IPS-15b (cell line): Measurements from ENCODE around the gene PGAP1.

Source experiments
- H3K27me3 ChIP-seq: one replicate; pipeline ENCODE4 v1.6.1; 2013; ENCODE audit warnings: low read length; ENCODE audit not compliant: control insufficient read depth, insufficient read depth
- H3K36me3 ChIP-seq: one replicate; pipeline ENCODE4 v1.6.1; 2013; ENCODE audit warnings: low read length; ENCODE audit not compliant: control insufficient read depth, insufficient read depth
- H3K4me1 ChIP-seq: one replicate; pipeline ENCODE4 v1.6.1; 2013; ENCODE audit warnings: mild to moderate bottlenecking, low read length; ENCODE audit not compliant: control insufficient read depth, insufficient read depth
- H3K4me3 ChIP-seq: one replicate; pipeline ENCODE4 v1.5.1; 2013; ENCODE audit warnings: low read depth, low read length
- H3K9ac ChIP-seq: one replicate; pipeline ENCODE4 v1.6.1; 2013; ENCODE audit warnings: low read depth, mild to moderate bottlenecking, low read length
- H3K9me3 ChIP-seq: one replicate; pipeline ENCODE4 v1.6.1; 2013; ENCODE audit warnings: mild to moderate bottlenecking, low read length; ENCODE audit not compliant: control insufficient read depth, insufficient read depth

PGAP1 gene

GRCh38 chr2:196941398-196942078, 15.0 kb upstream of the PGAP1 start:
- H3K4me3 ChIP-seq: no peak overlapping the region
- H3K9me3 ChIP-seq: no peaks in the 10 kb centered on the region
- H3K4me1 ChIP-seq: no peaks in the 10 kb centered on the region
- H3K36me3 ChIP-seq: no peaks in the 10 kb centered on the region
- H3K9ac ChIP-seq: no peak overlapping the region
- H3K27me3 ChIP-seq: no peaks in the 10 kb centered on the region

- Histone ChIP-seq H3K9me3 (no peaks in the 10 kb centered on the region), H3K9ac (no peak overlapping the region), H3K27me3 (no peaks in the 10 kb centered on the region), H3K4me1 (no peaks in the 10 kb centered on the region), H3K4me3 (no peak overlapping the region), H3K36me3 (no peaks in the 10 kb centered on the region)
Measured at GRCh38 chr2:196939371-196939770, 12.9 kb upstream of the PGAP1 start.

- no peaks in the 10 kb centered on the region for H3K36me3 ChIP-seq
- H3K4me1 ChIP-seq: no peaks in the 10 kb centered on the region
- H3K27me3 ChIP-seq: no peaks in the 10 kb centered on the region
- no peaks in the 10 kb centered on the region for H3K9me3 ChIP-seq
- H3K4me3 ChIP-seq: no peak overlapping the region
- no peak overlapping the region for H3K9ac ChIP-seq
Measured at GRCh38 chr2:196935432-196935831, 8.9 kb upstream of the PGAP1 start.

GRCh38 chr2:196934672-196935071, 8.2 kb upstream of the PGAP1 start:
- Histone ChIP-seq H3K4me1 (no peaks in the 10 kb centered on the region), H3K27me3 (no peaks in the 10 kb centered on the region), H3K9ac (no peak overlapping the region), H3K9me3 (no peaks in the 10 kb centered on the region), H3K36me3 (no peaks in the 10 kb centered on the region), H3K4me3 (no peak overlapping the region)

GRCh38 chr2:196931555-196931954, 5.0 kb upstream of the PGAP1 start:
- peaks cover 2% of the 10 kb centered on the region for H3K36me3 ChIP-seq
- peaks cover 8% of the 10 kb centered on the region for H3K27me3 ChIP-seq
- H3K9ac ChIP-seq: no peak overlapping the region

GRCh38 chr2:196927376-196928225, 1.1 kb upstream of the PGAP1 start:
- Histone ChIP-seq H3K9me3 (no peaks in the 10 kb centered on the region), H3K4me1 (peaks cover 6% of the 10 kb centered on the region), H3K4me3 (peak overlapping the region; percentile 77), H3K27me3 (peaks cover 8% of the 10 kb centered on the region), H3K36me3 (peaks cover 2% of the 10 kb centered on the region), H3K9ac (no peak overlapping the region)

More at GRCh38 chr2:196931555-196931954, 5.0 kb upstream of the PGAP1 start:
- Histone ChIP-seq H3K4me3 (no peak overlapping the region), H3K9me3 (no peaks in the 10 kb centered on the region), H3K4me1 (peaks cover 6% of the 10 kb centered on the region)

- Histone ChIP-seq H3K27me3 (peaks cover 8% of the 10 kb centered on the region), H3K36me3 (peaks cover 2% of the 10 kb centered on the region), H3K9me3 (no peaks in the 10 kb centered on the region), H3K4me3 (peak overlapping the region; percentile 77), H3K9ac (peak overlapping the region; percentile 74), H3K4me1 (peaks cover 6% of the 10 kb centered on the region)
Measured at GRCh38 chr2:196925768-196926561, 542 bp downstream of the PGAP1 start.

GRCh38 chr2:196925051-196925767, 1.3 kb downstream of the PGAP1 start:
- Histone ChIP-seq H3K9ac (no peak overlapping the region), H3K4me3 (peak overlapping the region; percentile 77), H3K4me1 (peaks cover 6% of the 10 kb centered on the region), H3K9me3 (no peaks in the 10 kb centered on the region), H3K27me3 (peaks cover 8% of the 10 kb centered on the region), H3K36me3 (peaks cover 2% of the 10 kb centered on the region)

GRCh38 chr2:196924051-196924450, 2.5 kb downstream of the PGAP1 start:
- no peak overlapping the region for H3K9ac ChIP-seq
- peaks cover 2% of the 10 kb centered on the region for H3K36me3 ChIP-seq
- H3K9me3 ChIP-seq: no peaks in the 10 kb centered on the region
- peaks cover 6% of the 10 kb centered on the region for H3K4me1 ChIP-seq
- peaks cover 8% of the 10 kb centered on the region for H3K27me3 ChIP-seq
- no peak overlapping the region for H3K4me3 ChIP-seq

GRCh38 chr2:196918927-196919326, 7.6 kb downstream of the PGAP1 start:
- no peak overlapping the region for H3K4me3 ChIP-seq
- no peaks in the 10 kb centered on the region for H3K9me3 ChIP-seq
- no peaks in the 10 kb centered on the region for H3K36me3 ChIP-seq
- no peak overlapping the region for H3K9ac ChIP-seq
- H3K4me1 ChIP-seq: no peaks in the 10 kb centered on the region
- H3K27me3 ChIP-seq: no peaks in the 10 kb centered on the region

GRCh38 chr2:196917802-196918201, 8.7 kb downstream of the PGAP1 start:
- Histone ChIP-seq H3K9me3 (no peaks in the 10 kb centered on the region), H3K27me3 (no peaks in the 10 kb centered on the region), H3K9ac (no peak overlapping the region), H3K4me3 (no peak overlapping the region), H3K36me3 (no peaks in the 10 kb centered on the region), H3K4me1 (no peaks in the 10 kb centered on the region)
